Smooth muscle cell of the umbilical artery (primary cell): ENCODE results near the gene LANCL1. TPM values are rescaled to one million over a fixed set of nuclear protein-coding genes. Genes with fewer than 3 reads are reported as not detected.

Experiments
- total RNA-seq: library from RNA; depleted of rRNA; stranded (reverse); fragments of >200 nt; gene quantifications from 2 replicates; pipeline ENCODE4 v1.2.3, GENCODE V29; 2014

The LANCL1 gene
- 35.9 and 47.9 TPM in 2 replicates for total RNA-seq

GRCh38 chr2:210476194-210477128 is at the start of gene LANCL1:
TSS of gene LANCL1 (minus strand) at chr2:210476759. CDS start at chr2:210476396, 363 bp downstream.

Other genes starting within 250 kb of the LANCL1 start
- gene MYL1, start 161.6 kb downstream of the LANCL1 start, total RNA-seq, result not detected in 2 replicates
- gene CPS1, start 79.8 kb upstream of the LANCL1 start, total RNA-seq, result 7.4 and 8.5 TPM in 2 replicates